Astrocyte (in vitro differentiated cells and primary cell): ENCODE data around the gene SH3GL2. TPM values are rescaled to one million over a fixed set of nuclear protein-coding genes. Genes with fewer than 3 reads are reported as not detected.

Source experiments
- DNase-seq: peaks from one replicate; pipeline ENCODE4 v3.0.0-alpha.2; 2010; ENCODE audit warnings: low read depth
- FAIRE-seq: peaks from 2 replicates; lab custom pipeline; 2011; peaks lifted over from hg19 to GRCh38; lab: Jason Lieb, UNC
- H2AFZ ChIP-seq: 2 replicates; pipeline ENCODE4 v1.6.0; 2012; ENCODE audit warnings: low read depth, low read length, inconsistent platforms
- H3K27ac ChIP-seq: 2 replicates; pipeline ENCODE4 v1.5.1; 2011; ENCODE audit warnings: low read depth, low read length, inconsistent platforms
- H3K27me3 ChIP-seq: 2 replicates; pipeline ENCODE4 v1.6.0; 2011; ENCODE audit warnings: low read length, inconsistent platforms; ENCODE audit not compliant: insufficient read depth
- H3K36me3 ChIP-seq: 2 replicates; pipeline ENCODE4 v1.5.1; 2011; ENCODE audit warnings: low read length, inconsistent platforms; ENCODE audit not compliant: insufficient read depth
- H3K4me1 ChIP-seq: 2 replicates; pipeline ENCODE4 v1.5.1; 2011; ENCODE audit warnings: low read length, inconsistent platforms; ENCODE audit not compliant: insufficient read depth
- H3K4me2 ChIP-seq: 2 replicates; pipeline ENCODE4 v1.6.0; 2012; ENCODE audit warnings: low read length, inconsistent platforms
- H3K4me3 ChIP-seq: 2 replicates; pipeline ENCODE4 v1.5.1; 2011; ENCODE audit warnings: low read depth, mild to moderate bottlenecking, low read length, inconsistent platforms; ENCODE audit not compliant: insufficient read depth
- H3K79me2 ChIP-seq: 2 replicates; pipeline ENCODE4 v1.6.0; 2012; ENCODE audit warnings: mild to moderate bottlenecking, low read length, inconsistent platforms; ENCODE audit not compliant: insufficient read depth
- H3K9ac ChIP-seq: 2 replicates; pipeline ENCODE4 v1.6.0; 2012; ENCODE audit warnings: mild to moderate bottlenecking, low read length, inconsistent platforms
- H3K9me3 ChIP-seq: 2 replicates; pipeline ENCODE4 v1.5.1; 2012; ENCODE audit warnings: low read depth, mild to moderate bottlenecking, low read length, inconsistent platforms; ENCODE audit not compliant: insufficient read depth
- H4K20me1 ChIP-seq: 2 replicates; pipeline ENCODE4 v1.6.0; 2012; ENCODE audit warnings: low read length, inconsistent platforms; ENCODE audit not compliant: insufficient read depth
- H3K27ac Mint-ChIP-seq: one replicate; pipeline ENCODE4 v1.8.0; 2021; ENCODE audit warnings: mild to moderate bottlenecking, mixed read lengths; ENCODE audit not compliant: unreplicated experiment
- H3K27me3 Mint-ChIP-seq: one replicate; pipeline ENCODE4 v1.8.0; 2021; ENCODE audit warnings: low read depth, mixed read lengths; ENCODE audit not compliant: unreplicated experiment
- H3K36me3 Mint-ChIP-seq: one replicate; pipeline ENCODE4 v1.8.0; 2021; ENCODE audit warnings: low read depth, mixed read lengths; ENCODE audit not compliant: unreplicated experiment
- H3K4me1 Mint-ChIP-seq: one replicate; pipeline ENCODE4 v1.8.0; 2021; ENCODE audit warnings: low read depth, mixed read lengths; ENCODE audit not compliant: unreplicated experiment
- H3K4me3 Mint-ChIP-seq: one replicate; pipeline ENCODE4 v1.8.0; 2021; ENCODE audit warnings: mild to moderate bottlenecking, moderate library complexity, mixed read lengths; ENCODE audit not compliant: unreplicated experiment
- H3K9me3 Mint-ChIP-seq: one replicate; pipeline ENCODE4 v1.8.0; 2021; ENCODE audit warnings: mild to moderate bottlenecking, mixed read lengths; ENCODE audit not compliant: unreplicated experiment
- EZH2 ChIP-seq: IDR thresholded peaks from 2 replicates; pipeline ENCODE4 v1.6.1; 2012; ENCODE audit warnings: mild to moderate bottlenecking, low read length, inconsistent platforms; ENCODE audit not compliant: insufficient read depth
- total RNA-seq: library from RNA; stranded (reverse); gene quantifications from 2 replicates; pipeline ENCODE4 v1.2.1, GENCODE V29; 2021
- TF ChIP-seq, protein P1 (sequence below): IDR thresholded peaks from 2 replicates; pipeline ENCODE4 v1.5.1; 2011; ENCODE audit warnings: low read depth, mild to moderate bottlenecking, inconsistent platforms, low read length, moderate library complexity; ENCODE audit not compliant: insufficient read depth

Gene SH3GL2
- total RNA-seq, 1 donor from 2014 or later = 0.16 TPM

DNA sequence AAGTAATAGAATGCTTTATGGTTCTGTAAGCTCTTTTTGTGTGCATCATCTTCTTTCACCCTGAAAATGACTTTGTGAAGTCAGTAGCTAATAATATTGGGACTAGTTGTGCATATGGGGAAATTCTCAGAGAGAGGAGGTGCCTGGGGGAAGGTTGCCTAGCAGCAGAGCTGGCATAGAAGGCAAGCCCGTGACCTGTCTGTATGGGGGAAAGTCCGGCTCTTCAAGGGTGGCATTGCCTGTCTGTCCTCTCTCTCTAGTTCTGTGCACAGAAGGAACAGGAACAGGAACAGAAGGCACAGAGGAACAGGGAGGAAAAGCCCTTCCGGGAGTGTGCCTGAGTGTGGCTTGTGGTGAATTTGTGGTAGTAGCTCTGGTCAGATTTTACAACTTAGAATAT, 33.1 kb downstream of the SH3GL2 start:
- H2AFZ ChIP-seq = no peak overlapping the region
- no peak overlapping the region for H3K9ac ChIP-seq
- H3K79me2 ChIP-seq = no peaks in the 10 kb centered on the region
- DNase-seq (no peak), FAIRE-seq (no peak)
- H3K27me3 Mint-ChIP-seq = peaks cover 4% of the 10 kb centered on the region
- no peak overlapping the region for H3K4me2 ChIP-seq
- no peaks in the 10 kb centered on the region for H4K20me1 ChIP-seq
- peaks cover 12% of the 10 kb centered on the region for H3K4me1 Mint-ChIP-seq
- no peaks in the 10 kb centered on the region for H3K36me3 ChIP-seq
- no peaks in the 10 kb centered on the region for H3K36me3 Mint-ChIP-seq
- no peak overlapping the region for H3K27ac ChIP-seq
- no peak overlapping the region for H3K4me3 Mint-ChIP-seq
- no peaks in the 10 kb centered on the region for H3K27me3 ChIP-seq
- peaks cover 10% of the 10 kb centered on the region for H3K4me1 ChIP-seq
- H3K9me3 Mint-ChIP-seq = no peaks in the 10 kb centered on the region
- H3K27ac Mint-ChIP-seq = peak overlapping the region; percentile 14
- no peaks in the 10 kb centered on the region for H3K9me3 ChIP-seq
- H3K4me3 ChIP-seq = no peak overlapping the region
- no peak for TF ChIP-seq EZH2
- TF ChIP-seq, protein P1, sequence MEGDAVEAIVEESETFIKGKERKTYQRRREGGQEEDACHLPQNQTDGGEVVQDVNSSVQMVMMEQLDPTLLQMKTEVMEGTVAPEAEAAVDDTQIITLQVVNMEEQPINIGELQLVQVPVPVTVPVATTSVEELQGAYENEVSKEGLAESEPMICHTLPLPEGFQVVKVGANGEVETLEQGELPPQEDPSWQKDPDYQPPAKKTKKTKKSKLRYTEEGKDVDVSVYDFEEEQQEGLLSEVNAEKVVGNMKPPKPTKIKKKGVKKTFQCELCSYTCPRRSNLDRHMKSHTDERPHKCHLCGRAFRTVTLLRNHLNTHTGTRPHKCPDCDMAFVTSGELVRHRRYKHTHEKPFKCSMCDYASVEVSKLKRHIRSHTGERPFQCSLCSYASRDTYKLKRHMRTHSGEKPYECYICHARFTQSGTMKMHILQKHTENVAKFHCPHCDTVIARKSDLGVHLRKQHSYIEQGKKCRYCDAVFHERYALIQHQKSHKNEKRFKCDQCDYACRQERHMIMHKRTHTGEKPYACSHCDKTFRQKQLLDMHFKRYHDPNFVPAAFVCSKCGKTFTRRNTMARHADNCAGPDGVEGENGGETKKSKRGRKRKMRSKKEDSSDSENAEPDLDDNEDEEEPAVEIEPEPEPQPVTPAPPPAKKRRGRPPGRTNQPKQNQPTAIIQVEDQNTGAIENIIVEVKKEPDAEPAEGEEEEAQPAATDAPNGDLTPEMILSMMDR = no peak

GRCh38 chr9:17613758-17614157, 34.9 kb downstream of the SH3GL2 start:
- Mint-ChIP-seq H3K27me3 (peaks cover 4% of the 10 kb centered on the region), H3K4me1 (peaks cover 12% of the 10 kb centered on the region), H3K4me3 (no peak overlapping the region), H3K27ac (no peak overlapping the region), H3K9me3 (no peaks in the 10 kb centered on the region), H3K36me3 (no peaks in the 10 kb centered on the region)
- TF ChIP-seq, protein P1 = no peak
- no peak for TF ChIP-seq EZH2
- Histone ChIP-seq H4K20me1 (no peaks in the 10 kb centered on the region), H3K4me3 (no peak overlapping the region), H3K36me3 (no peaks in the 10 kb centered on the region), H3K27ac (no peak overlapping the region), H3K9ac (no peak overlapping the region), H2AFZ (peak overlapping the region; percentile 13), H3K4me1 (peaks cover 10% of the 10 kb centered on the region), H3K27me3 (no peaks in the 10 kb centered on the region), H3K79me2 (no peaks in the 10 kb centered on the region), H3K4me2 (peak overlapping the region; percentile 61), H3K9me3 (no peaks in the 10 kb centered on the region)
- DNase-seq (peak; percentile 84), FAIRE-seq (no peak)

GRCh38 chr9:17614250-17614649, 35.4 kb downstream of the SH3GL2 start:
- H4K20me1 ChIP-seq = no peaks in the 10 kb centered on the region
- FAIRE-seq (no peak), DNase-seq (no peak)
- no peaks in the 10 kb centered on the region for H3K27me3 ChIP-seq
- Mint-ChIP-seq H3K4me1 (peaks cover 12% of the 10 kb centered on the region), H3K27me3 (peaks cover 4% of the 10 kb centered on the region), H3K4me3 (no peak overlapping the region), H3K9me3 (no peaks in the 10 kb centered on the region), H3K36me3 (no peaks in the 10 kb centered on the region), H3K27ac (no peak overlapping the region)
- H3K9me3 ChIP-seq = no peaks in the 10 kb centered on the region
- H3K79me2 ChIP-seq = no peaks in the 10 kb centered on the region
- H3K36me3 ChIP-seq = no peaks in the 10 kb centered on the region
- H3K4me3 ChIP-seq = no peak overlapping the region
- peaks cover 10% of the 10 kb centered on the region for H3K4me1 ChIP-seq
- H3K9ac ChIP-seq = no peak overlapping the region
- no peak overlapping the region for H3K27ac ChIP-seq
- TF ChIP-seq, protein P1 = no peak
- no peak for TF ChIP-seq EZH2
- no peak overlapping the region for H2AFZ ChIP-seq
- H3K4me2 ChIP-seq = peak overlapping the region; percentile 61
